PC-9 (cell line): ENCODE results near the gene SYNGR1.

Experiments
- CTCF ChIP-seq: fragments of 200-600 bp; sonication (generic); conservative IDR thresholded peaks from 2 replicates; pipeline ENCODE4 v1.6.1; 2017; ENCODE audit warnings: mixed run types, antibody characterized with exemption, mild to moderate bottlenecking, moderate library complexity
- EZH2 ChIP-seq: fragments of 200-600 bp; sonication (generic); IDR thresholded peaks from 2 replicates; pipeline ENCODE4 v1.8.0; 2017; ENCODE audit warnings: antibody characterized with exemption, low read depth

- TF ChIP-seq CTCF (no peak), EZH2 (no peak)
These were observed 80.9 kb downstream of the SYNGR1 start for GRCh38 chr22:39430576-39431150.
